Upper lobe of left lung (tissue), 4 donors: ENCODE data around the gene SLC18A2.

Experiments
- EP300 ChIP-seq, 4 donors: sonication (generic); formaldehyde crosslinking; IDR thresholded peaks; one replicate each; pipeline ENCODE4 v1.5.1; 2017; ENCODE audit warnings: antibody characterized with exemption in 4 of 4, control low read depth in 2 of 4
- POLR2A ChIP-seq, 4 donors: fragments of 450-650 bp; IDR thresholded peaks; one replicate each; pipeline ENCODE4 v1.5.1; 2016 to 2017; ENCODE audit warnings: antibody characterized with exemption in 4 of 4, mild to moderate bottlenecking in 2 of 4
- POLR2AphosphoS5 ChIP-seq, 2 donors: sonication (generic); formaldehyde crosslinking; IDR thresholded peaks; one replicate each; pipeline ENCODE4 v1.5.1; 2017; ENCODE audit warnings: antibody characterized with exemption in 2 of 2
- TF ChIP-seq, protein P1 (sequence below), 6 experiments: fragments of 450-650 bp in 4 of 6; fragments of 200-600 bp in 2 of 6; sonication (generic) in 2 of 6; IDR thresholded peaks; one replicate each; pipeline ENCODE4 v1.5.1; 2016 to 2019; ENCODE audit warnings: antibody characterized with exemption in 6 of 6

- TF ChIP-seq POLR2AphosphoS5 (IDR thresholded peaks at IDR 0.05) (no peak), POLR2A (IDR thresholded peaks at IDR 0.05) (no peak), EP300 (IDR thresholded peaks at IDR 0.05) (no peak)
- TF ChIP-seq, protein P1, sequence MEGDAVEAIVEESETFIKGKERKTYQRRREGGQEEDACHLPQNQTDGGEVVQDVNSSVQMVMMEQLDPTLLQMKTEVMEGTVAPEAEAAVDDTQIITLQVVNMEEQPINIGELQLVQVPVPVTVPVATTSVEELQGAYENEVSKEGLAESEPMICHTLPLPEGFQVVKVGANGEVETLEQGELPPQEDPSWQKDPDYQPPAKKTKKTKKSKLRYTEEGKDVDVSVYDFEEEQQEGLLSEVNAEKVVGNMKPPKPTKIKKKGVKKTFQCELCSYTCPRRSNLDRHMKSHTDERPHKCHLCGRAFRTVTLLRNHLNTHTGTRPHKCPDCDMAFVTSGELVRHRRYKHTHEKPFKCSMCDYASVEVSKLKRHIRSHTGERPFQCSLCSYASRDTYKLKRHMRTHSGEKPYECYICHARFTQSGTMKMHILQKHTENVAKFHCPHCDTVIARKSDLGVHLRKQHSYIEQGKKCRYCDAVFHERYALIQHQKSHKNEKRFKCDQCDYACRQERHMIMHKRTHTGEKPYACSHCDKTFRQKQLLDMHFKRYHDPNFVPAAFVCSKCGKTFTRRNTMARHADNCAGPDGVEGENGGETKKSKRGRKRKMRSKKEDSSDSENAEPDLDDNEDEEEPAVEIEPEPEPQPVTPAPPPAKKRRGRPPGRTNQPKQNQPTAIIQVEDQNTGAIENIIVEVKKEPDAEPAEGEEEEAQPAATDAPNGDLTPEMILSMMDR (IDR thresholded peaks at IDR 0.05), result no peak
These were observed 31.5 kb downstream of the SLC18A2 start for GRCh38 chr10:117272195-117273076.
